NCI-H510A (cell line): ENCODE measurements around the gene MYADM.

Experiments used
- DNase-seq: peaks from one replicate; lab custom pipeline; 2025; lab: John Stamatoyannopoulos, UW

MYADM gene

DNA sequence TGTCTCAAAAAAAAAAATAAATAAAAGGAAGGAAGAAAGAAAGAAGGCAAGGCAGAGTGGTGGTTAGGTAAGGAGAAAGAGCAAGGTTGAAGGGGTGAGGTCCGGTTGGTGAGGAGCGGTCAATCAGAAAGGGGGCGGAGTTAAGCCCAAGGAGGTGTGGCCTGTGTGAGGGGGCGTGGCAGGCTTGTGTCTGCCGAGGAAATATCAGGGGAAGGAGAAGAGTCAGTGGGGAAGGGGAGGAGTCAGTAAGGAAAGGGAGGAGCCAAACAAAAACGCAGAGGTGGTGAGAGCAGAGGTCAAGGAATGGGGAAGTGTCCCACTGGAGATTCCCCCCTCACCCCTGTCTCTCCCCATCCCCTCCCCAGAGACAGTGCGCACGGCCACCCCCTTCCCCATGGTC, 47.3 kb downstream of the MYADM start:
- no peak for DNase-seq

DNA sequence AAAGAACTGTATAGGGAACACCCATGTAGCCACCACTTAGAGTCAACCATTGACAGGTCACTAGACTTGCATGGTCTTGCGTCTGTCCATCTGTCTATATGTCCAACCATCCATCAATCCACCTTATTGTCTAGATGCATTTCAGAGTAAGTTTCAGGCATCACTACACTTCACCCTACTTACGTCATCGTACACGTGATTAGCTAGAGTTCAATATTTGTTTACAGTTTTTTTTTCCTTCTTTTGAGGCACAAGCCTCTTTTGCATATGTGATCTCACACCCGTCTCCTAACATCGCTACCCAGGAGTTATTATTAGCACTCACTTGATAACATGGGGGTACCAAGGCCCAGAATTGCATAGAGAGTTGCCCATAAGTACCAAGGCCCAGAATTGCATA, 48.3 kb downstream of the MYADM start:
- DNase-seq = no peak

DNA sequence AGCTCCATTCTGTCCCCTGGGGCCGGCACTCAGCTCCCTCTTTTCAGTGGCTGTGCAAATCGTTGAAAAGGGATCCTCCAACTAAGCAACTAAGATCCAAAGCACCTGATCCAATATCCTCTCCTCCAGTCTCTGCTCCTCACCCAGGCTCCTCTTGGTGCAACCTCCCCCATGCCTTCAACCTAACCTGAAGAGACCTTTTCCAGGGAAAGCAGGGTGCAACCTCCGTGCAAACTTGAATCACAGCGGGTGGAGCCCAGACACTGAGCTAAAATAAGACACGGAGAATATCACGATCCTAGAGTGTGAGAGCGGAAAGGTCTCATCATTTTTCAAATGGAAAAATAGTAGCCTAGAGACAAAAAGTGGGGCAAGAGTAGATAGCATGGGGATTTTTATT, 49.7 kb downstream of the MYADM start:
- DNase-seq = no peak
